Upper lobe of right lung (tissue), 1 donor: ENCODE results near the gene ADAMTS20. TPM values are rescaled to one million over a fixed set of nuclear protein-coding genes. Genes with fewer than 3 reads are reported as not detected.

Source experiments
- ATAC-seq: fragments of 200-7000 bp; cut with Tn5 transposase; one replicate; pipeline ENCODE4 v1.9.1; 2020; ENCODE audit warnings: mild to moderate bottlenecking, moderate library complexity
- DNase-seq: peaks from one replicate; pipeline ENCODE4 v3.0.0-alpha.2; 2020
- H3K27ac ChIP-seq: fragments of 200-600 bp; one replicate; pipeline ENCODE4 v1.8.0; 2022
- H3K27me3 ChIP-seq: fragments of 200-600 bp; one replicate; pipeline ENCODE4 v1.8.0; 2022; ENCODE audit warnings: mild to moderate bottlenecking
- H3K36me3 ChIP-seq: fragments of 200-600 bp; one replicate; pipeline ENCODE4 v1.8.0; 2022
- H3K4me1 ChIP-seq: fragments of 200-600 bp; one replicate; pipeline ENCODE4 v1.8.0; 2022
- H3K4me3 ChIP-seq: fragments of 200-600 bp; one replicate; pipeline ENCODE4 v1.8.0; 2022; ENCODE audit warnings: mild to moderate bottlenecking
- H3K9me3 ChIP-seq: fragments of 200-600 bp; one replicate; pipeline ENCODE4 v1.8.0; 2022
- intact Hi-C: fragments of 100-400 bp; cut with DNase I; formaldehyde crosslinking; loops from one replicate; pipeline ENCODE4 v1.11.0; 2022
- total RNA-seq: library from RNA; stranded (reverse); fragmentation: NEBNext Ultra II Directional; extraction: Animal tissue kit (Norgen Biotek cat#: 25700); gene quantifications from one replicate; pipeline ENCODE4 v1.2.1, GENCODE V29; 2021
- TF ChIP-seq, protein P1 (sequence below): fragments of 200-600 bp; IDR thresholded peaks from one replicate; pipeline ENCODE4 v1.8.0; 2022; ENCODE audit warnings: antibody characterized with exemption
- donor health status: DM: no; HTN: yes; CAD: no; lungs with severe emphysema.

ADAMTS20 gene
- total RNA-seq, 1 donor from 2014 or later = not detected

DNA sequence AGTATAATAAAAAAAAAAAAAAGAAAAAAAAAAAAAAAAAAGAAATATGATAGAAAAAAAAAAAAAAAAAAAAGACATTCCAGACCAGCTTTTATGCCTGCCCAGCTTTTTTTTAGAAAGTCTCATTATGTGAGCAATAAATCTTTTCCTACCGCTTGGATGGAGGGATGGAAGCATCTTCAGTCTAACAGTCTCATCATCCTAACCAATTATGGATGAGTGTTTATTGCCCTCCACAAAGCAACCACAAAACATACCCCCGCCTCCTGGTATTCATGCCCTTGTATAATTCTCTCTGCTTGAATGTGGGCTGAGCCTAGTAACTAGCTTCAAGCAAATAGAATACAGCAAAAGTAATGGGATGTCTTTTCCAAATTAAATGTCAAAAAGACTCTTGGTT lies 33.7 kb upstream of the ADAMTS20 start:
- Histone ChIP-seq H3K9me3 (no peaks in the 10 kb centered on the region), H3K4me1 (no peaks in the 10 kb centered on the region), H3K27me3 (no peaks in the 10 kb centered on the region), H3K27ac (no peak overlapping the region), H3K4me3 (no peak overlapping the region), H3K36me3 (no peaks in the 10 kb centered on the region)
- intact Hi-C loops = no loop called here
- ATAC-seq = no peak
- DNase-seq = no peak
- TF ChIP-seq, protein P1, sequence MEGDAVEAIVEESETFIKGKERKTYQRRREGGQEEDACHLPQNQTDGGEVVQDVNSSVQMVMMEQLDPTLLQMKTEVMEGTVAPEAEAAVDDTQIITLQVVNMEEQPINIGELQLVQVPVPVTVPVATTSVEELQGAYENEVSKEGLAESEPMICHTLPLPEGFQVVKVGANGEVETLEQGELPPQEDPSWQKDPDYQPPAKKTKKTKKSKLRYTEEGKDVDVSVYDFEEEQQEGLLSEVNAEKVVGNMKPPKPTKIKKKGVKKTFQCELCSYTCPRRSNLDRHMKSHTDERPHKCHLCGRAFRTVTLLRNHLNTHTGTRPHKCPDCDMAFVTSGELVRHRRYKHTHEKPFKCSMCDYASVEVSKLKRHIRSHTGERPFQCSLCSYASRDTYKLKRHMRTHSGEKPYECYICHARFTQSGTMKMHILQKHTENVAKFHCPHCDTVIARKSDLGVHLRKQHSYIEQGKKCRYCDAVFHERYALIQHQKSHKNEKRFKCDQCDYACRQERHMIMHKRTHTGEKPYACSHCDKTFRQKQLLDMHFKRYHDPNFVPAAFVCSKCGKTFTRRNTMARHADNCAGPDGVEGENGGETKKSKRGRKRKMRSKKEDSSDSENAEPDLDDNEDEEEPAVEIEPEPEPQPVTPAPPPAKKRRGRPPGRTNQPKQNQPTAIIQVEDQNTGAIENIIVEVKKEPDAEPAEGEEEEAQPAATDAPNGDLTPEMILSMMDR = no peak

DNA sequence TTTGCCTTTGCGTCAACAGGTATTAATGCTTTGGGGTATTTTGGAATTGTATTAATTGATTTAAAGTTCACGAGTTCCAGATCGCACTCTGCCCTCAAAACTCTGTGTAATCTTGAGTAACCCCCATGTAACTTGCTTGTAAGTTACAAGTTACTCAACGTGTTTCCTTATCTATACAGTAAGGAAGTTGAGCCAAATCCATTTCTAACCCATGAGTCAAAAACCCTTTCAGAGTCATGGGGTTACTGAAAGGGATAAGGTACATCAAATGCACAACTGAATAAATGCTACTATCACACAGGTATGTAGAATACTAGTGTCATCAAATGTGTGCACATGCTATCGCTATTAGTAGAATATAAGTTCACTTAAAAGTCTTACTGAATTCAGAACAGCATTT lies 28.6 kb upstream of the ADAMTS20 start:
- no peaks in the 10 kb centered on the region for H3K36me3 ChIP-seq
- H3K27me3 ChIP-seq = no peaks in the 10 kb centered on the region
- TF ChIP-seq, protein P1 = no peak
- H3K4me1 ChIP-seq = no peaks in the 10 kb centered on the region
- no peak overlapping the region for H3K4me3 ChIP-seq
- intact Hi-C loops = no loop called here
- no peak for DNase-seq
- no peak overlapping the region for H3K27ac ChIP-seq
- H3K9me3 ChIP-seq = no peaks in the 10 kb centered on the region
- ATAC-seq = no peak

DNA sequence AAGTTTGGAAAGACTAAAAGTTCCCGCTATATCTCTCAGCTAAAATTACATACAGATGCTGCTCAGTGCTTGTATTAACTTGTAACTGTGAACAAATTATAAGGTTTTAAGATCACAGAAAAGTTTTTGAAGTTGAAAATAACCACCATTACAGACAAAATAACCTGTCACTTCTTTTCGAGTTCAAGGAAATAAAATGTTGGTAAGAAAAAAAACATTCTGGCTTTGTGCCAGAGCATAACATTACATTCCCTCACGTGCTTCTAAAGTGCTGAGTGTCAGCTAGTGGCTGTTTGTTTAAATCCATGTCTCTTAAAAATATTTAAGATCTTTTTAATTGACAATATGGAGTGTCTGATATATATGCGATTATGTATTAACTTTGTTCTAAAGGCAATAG lies 27.2 kb upstream of the ADAMTS20 start:
- no peak overlapping the region for H3K4me3 ChIP-seq
- no peaks in the 10 kb centered on the region for H3K9me3 ChIP-seq
- no peaks in the 10 kb centered on the region for H3K36me3 ChIP-seq
- ATAC-seq (no peak), DNase-seq (no peak)
- H3K27ac ChIP-seq = no peak overlapping the region
- intact Hi-C loops = no loop called here
- TF ChIP-seq, protein P1 = no peak
- H3K4me1 ChIP-seq = no peaks in the 10 kb centered on the region
- H3K27me3 ChIP-seq = no peaks in the 10 kb centered on the region

DNA sequence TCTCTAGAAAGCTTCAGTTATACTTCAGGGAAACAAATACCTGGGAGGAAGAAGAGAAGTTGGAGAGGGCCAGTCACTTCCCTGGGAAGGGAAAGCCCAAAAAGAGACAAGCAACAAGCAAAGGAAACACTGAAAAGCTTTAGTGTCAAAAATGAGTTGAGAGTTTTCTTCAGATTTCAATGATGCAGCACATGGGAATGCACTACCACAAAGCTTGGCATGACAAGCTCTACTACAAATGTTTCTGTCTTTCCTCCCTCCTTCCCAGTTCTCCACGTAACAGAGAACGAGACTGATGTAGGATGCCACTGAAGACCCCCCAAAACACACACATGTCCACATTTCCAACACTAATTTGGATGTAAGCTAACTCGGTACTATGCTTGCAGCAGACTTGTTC lies 26.8 kb upstream of the ADAMTS20 start:
- TF ChIP-seq, protein P1 = no peak
- H3K4me3 ChIP-seq = no peak overlapping the region
- H3K9me3 ChIP-seq = no peaks in the 10 kb centered on the region
- no peaks in the 10 kb centered on the region for H3K36me3 ChIP-seq
- H3K27me3 ChIP-seq = no peaks in the 10 kb centered on the region
- H3K4me1 ChIP-seq = no peaks in the 10 kb centered on the region
- H3K27ac ChIP-seq = no peak overlapping the region
- DNase-seq (no peak), ATAC-seq (no peak)
- intact Hi-C loops = no loop called here

DNA sequence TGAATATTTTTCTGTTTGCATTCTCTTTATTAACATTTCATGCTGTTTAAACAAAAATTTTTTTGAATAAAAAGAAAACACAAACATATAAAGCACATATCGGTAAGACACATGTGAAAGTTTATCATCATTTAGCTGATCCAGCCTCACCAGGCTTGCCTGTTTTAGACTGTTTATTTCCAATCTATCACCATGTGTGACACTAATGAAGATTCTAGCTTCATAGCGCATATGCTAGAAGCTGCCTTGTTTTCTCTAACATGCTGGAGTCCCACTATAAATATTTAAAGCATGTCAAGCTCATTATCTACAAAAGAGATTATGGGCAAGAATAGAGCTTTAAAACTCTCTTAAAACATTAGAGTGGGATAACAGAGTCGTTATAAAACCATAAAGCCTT lies 25.4 kb upstream of the ADAMTS20 start:
- Histone ChIP-seq H3K4me3 (no peak overlapping the region), H3K27me3 (no peaks in the 10 kb centered on the region), H3K9me3 (no peaks in the 10 kb centered on the region), H3K27ac (no peak overlapping the region), H3K36me3 (no peaks in the 10 kb centered on the region), H3K4me1 (no peaks in the 10 kb centered on the region)
- DNase-seq (no peak), ATAC-seq (no peak)
- intact Hi-C loops = no loop called here
- TF ChIP-seq, protein P1 = no peak

DNA sequence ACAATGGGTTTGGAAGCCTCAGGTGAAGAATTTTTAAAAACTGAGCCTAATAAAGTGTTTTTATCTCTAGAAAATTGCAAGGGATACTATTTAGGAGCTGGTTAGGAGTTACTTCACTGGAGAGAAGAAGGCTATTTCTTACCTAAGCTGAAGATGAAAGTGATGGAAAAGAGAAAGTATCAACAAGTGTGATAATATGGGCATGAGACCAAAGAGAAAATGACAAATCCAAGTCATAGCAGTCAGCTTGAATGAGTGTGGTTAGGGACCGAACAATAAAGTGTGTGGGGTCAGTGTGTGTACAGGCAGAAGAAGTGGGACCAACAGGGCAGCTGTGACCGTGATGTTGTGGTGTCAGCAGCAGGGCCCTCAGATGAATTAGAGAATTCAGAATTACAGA lies 24.2 kb upstream of the ADAMTS20 start:
- no peaks in the 10 kb centered on the region for H3K36me3 ChIP-seq
- intact Hi-C loops = no loop called here
- H3K4me1 ChIP-seq = no peaks in the 10 kb centered on the region
- H3K27ac ChIP-seq = no peak overlapping the region
- no peak overlapping the region for H3K4me3 ChIP-seq
- TF ChIP-seq, protein P1 = no peak
- H3K9me3 ChIP-seq = no peaks in the 10 kb centered on the region
- ATAC-seq (no peak), DNase-seq (no peak)
- no peaks in the 10 kb centered on the region for H3K27me3 ChIP-seq
